WTC11 (cell line): Measurements from ENCODE around the gene JADE1. TPM values are rescaled to one million over a fixed set of nuclear protein-coding genes. Genes with fewer than 3 reads are reported as not detected.

ENCODE experiments used
- ATAC-seq: fragments of 200-7000 bp; cut with Tn5 transposase; 2 replicates; pipeline ENCODE4 v1.10.0; 2021; ENCODE audit warnings: mild to moderate bottlenecking, moderate library complexity
- CTCF ChIA-PET: fragments of 300-600 bp; sonication (Branson Sonifier 250); formaldehyde crosslinking; loops from one replicate; lab custom pipeline; 2021; ENCODE audit warnings: antibody characterized with exemption; lab: Charles Lee
- POLR2A ChIA-PET: fragments of 350-600 bp; sonication (Branson Sonifier 250); formaldehyde crosslinking; loops from one replicate; lab custom pipeline; 2021; ENCODE audit warnings: antibody characterized with exemption; lab: Charles Lee
- DNase-seq: peaks from one replicate; pipeline ENCODE4 v3.0.0; 2021; ENCODE audit warnings: low spot score
- H3K27ac Mint-ChIP-seq: 2 replicates; pipeline ENCODE4 v1.8.0; 2021; ENCODE audit warnings: mixed read lengths
- H3K27me3 Mint-ChIP-seq: 2 replicates; pipeline ENCODE4 v1.8.0; 2021; ENCODE audit warnings: low read depth, mild to moderate bottlenecking, moderate library complexity, mixed read lengths
- H3K36me3 Mint-ChIP-seq: 2 replicates; pipeline ENCODE4 v1.8.0; 2021; ENCODE audit warnings: mixed read lengths
- H3K4me1 Mint-ChIP-seq: 2 replicates; pipeline ENCODE4 v1.8.0; 2022; ENCODE audit warnings: mixed read lengths
- H3K4me3 Mint-ChIP-seq: 2 replicates; pipeline ENCODE4 v1.8.0; 2021; ENCODE audit warnings: mild to moderate bottlenecking, moderate library complexity, mixed read lengths
- H3K9me3 Mint-ChIP-seq: 2 replicates; pipeline ENCODE4 v1.8.0; 2021; ENCODE audit warnings: mixed read lengths
- AFF4 ChIP-seq: sonication (generic); formaldehyde crosslinking; IDR thresholded peaks from 2 replicates; pipeline ENCODE4 v1.8.1; 2023; ENCODE audit warnings: mild to moderate bottlenecking, missing genetic modification reagents, borderline replicate concordance
- ATF2 ChIP-seq: sonication (generic); formaldehyde crosslinking; IDR thresholded peaks from 2 replicates; pipeline ENCODE4 v1.8.1; 2022; ENCODE audit warnings: low read depth, missing genetic modification reagents, borderline replicate concordance
- ETV6 ChIP-seq: sonication (generic); formaldehyde crosslinking; IDR thresholded peaks from 2 replicates; pipeline ENCODE4 v1.8.1; 2022; ENCODE audit warnings: mild to moderate bottlenecking, missing genetic modification reagents
- FOXK1 ChIP-seq: sonication (generic); formaldehyde crosslinking; IDR thresholded peaks from 2 replicates; pipeline ENCODE4 v1.8.0; 2022; ENCODE audit warnings: mild to moderate bottlenecking, moderate library complexity, missing genetic modification reagents
- GABPB1 ChIP-seq: sonication (generic); formaldehyde crosslinking; IDR thresholded peaks from 2 replicates; pipeline ENCODE4 v1.8.1; 2023; ENCODE audit warnings: mild to moderate bottlenecking, missing genetic modification reagents
- GTF2I ChIP-seq: fragments of 250-450 bp; sonication (Bioruptor Pico); conservative IDR thresholded peaks from 2 replicates; pipeline ENCODE4 v1.4.0; 2021; ENCODE audit warnings: mild to moderate bottlenecking
- IRF1 ChIP-seq: sonication (generic); formaldehyde crosslinking; IDR thresholded peaks from 2 replicates; pipeline ENCODE4 v1.8.0; 2023; ENCODE audit warnings: missing genetic modification reagents
- MXD4 ChIP-seq: fragments of 250-450 bp; sonication (Bioruptor Pico); IDR thresholded peaks from 2 replicates; pipeline ENCODE4 v1.8.0; 2021; ENCODE audit warnings: mild to moderate bottlenecking, moderate library complexity, borderline replicate concordance
- NFATC4 ChIP-seq: fragments of 250-450 bp; sonication (Bioruptor Pico); IDR thresholded peaks from 2 replicates; pipeline ENCODE4 v1.9.0; 2021; ENCODE audit warnings: mild to moderate bottlenecking
- PRDM15 ChIP-seq: sonication (generic); formaldehyde crosslinking; IDR thresholded peaks from 2 replicates; pipeline ENCODE4 v1.8.0; 2022; ENCODE audit warnings: missing genetic modification reagents
- SMAD4 ChIP-seq: sonication (generic); formaldehyde crosslinking; IDR thresholded peaks from 2 replicates; pipeline ENCODE4 v1.8.0; 2022; ENCODE audit warnings: mild to moderate bottlenecking, missing genetic modification reagents
- ZMAT4 ChIP-seq: fragments of 250-450 bp; sonication (Bioruptor Pico); IDR thresholded peaks from 2 replicates; pipeline ENCODE4 v1.9.0; 2021; ENCODE audit warnings: mild to moderate bottlenecking
- ZNF423 ChIP-seq: fragments of 250-450 bp; sonication (Bioruptor Pico); IDR thresholded peaks from 2 replicates; pipeline ENCODE4 v2.1.2; 2022; ENCODE audit warnings: mild to moderate bottlenecking, moderate library complexity
- ZNF512 ChIP-seq: sonication (generic); formaldehyde crosslinking; IDR thresholded peaks from 2 replicates; pipeline ENCODE4 v1.8.1; 2022; ENCODE audit warnings: missing genetic modification reagents, borderline replicate concordance
- ZSCAN18 ChIP-seq: fragments of 250-450 bp; sonication (Bioruptor Pico); IDR thresholded peaks from 2 replicates; pipeline ENCODE4 v2.1.2; 2022; ENCODE audit warnings: mild to moderate bottlenecking, moderate library complexity
- total RNA-seq: library from RNA; stranded (reverse); gene quantifications from 3 replicates; pipeline ENCODE4 v1.2.3, GENCODE V29; 2021

JADE1 gene
- total RNA-seq, 1 experiment from 2014 or later = 132 TPM

- POLR2A ChIA-PET = no interaction called here
- TF ChIP-seq ZNF423 (CRISPR knock-in tag) (no peak), NFATC4 (CRISPR knock-in tag) (no peak), GABPB1 (CRISPR knock-in tag) (no peak), GTF2I (CRISPR knock-in tag) (no peak), ZSCAN18 (CRISPR knock-in tag) (no peak), ZNF512 (CRISPR knock-in tag) (no peak), MXD4 (CRISPR knock-in tag) (no peak), AFF4 (CRISPR knock-in tag) (no peak), IRF1 (no peak), ZMAT4 (CRISPR knock-in tag) (no peak), ETV6 (CRISPR knock-in tag) (no peak), ATF2 (CRISPR knock-in tag) (no peak), SMAD4 (CRISPR knock-in tag) (no peak), FOXK1 (CRISPR knock-in tag) (no peak), PRDM15 (CRISPR knock-in tag) (no peak)
- TF ChIP-seq, all 79 proteins: peak for 0
- CTCF ChIA-PET = no interaction called here
- H3K27ac Mint-ChIP-seq = peak overlapping the region; percentile 77
- H3K4me1 Mint-ChIP-seq = peaks cover 48% of the 10 kb centered on the region
- no peaks in the 10 kb centered on the region for H3K9me3 Mint-ChIP-seq
- H3K27me3 Mint-ChIP-seq = no peaks in the 10 kb centered on the region
- DNase-seq (no peak), ATAC-seq (no peak)
- no peak overlapping the region for H3K4me3 Mint-ChIP-seq
- peaks cover 96% of the 10 kb centered on the region for H3K36me3 Mint-ChIP-seq
Observed at GRCh38 chr4:128866269-128866668, 56.8 kb downstream of the JADE1 start.
